ENCODE measurements around the gene ENPP7. TPM values are rescaled to one million over a fixed set of nuclear protein-coding genes. Genes with fewer than 3 reads are reported as not detected.

ENPP7 gene
- total RNA-seq, 4 donors from 2014 or later, result not detected

GRCh38 chr17:79786930-79787643, 56.3 kb downstream of the ENPP7 start:
- DNase-seq, result no peak
- Histone ChIP-seq H3K36me3 (no peaks in the 10 kb centered on the region), H3K4me1 (peaks cover 6 to 9% of the 10 kb centered on the region in 2 donors), H3K4me3 (replicated peaks in 1 of 3) (no peak overlapping the region), H3K9me3 (no peaks in the 10 kb centered on the region), H3K27ac (no peak overlapping the region), H3K27me3 (peaks cover 26% of the 10 kb centered on the region)
- TF ChIP-seq POLR2A (IDR thresholded peaks at IDR 0.05) (no peak), CTCF (IDR thresholded peaks at IDR 0.05) (no peak)
- intact Hi-C loops (cut with DNase I), result loop anchor here (5.0 kb wide), 1 partner anchor 205 kb away; no protein-coding TSS in a partner anchor
- 82 to 86% methylated on average over 12 of the region's 12 CpGs for WGBS, 2 donors

GRCh38 chr17:79788455-79788854, 57.7 kb downstream of the ENPP7 start:
- Histone ChIP-seq H3K36me3 (no peaks in the 10 kb centered on the region), H3K9me3 (no peaks in the 10 kb centered on the region), H3K4me1 (peaks cover 6 to 9% of the 10 kb centered on the region in 2 donors), H3K4me3 (replicated peaks in 1 of 3) (no peak overlapping the region), H3K27ac (no peak overlapping the region), H3K27me3 (peaks cover 37% of the 10 kb centered on the region)
- TF ChIP-seq CTCF (IDR thresholded peaks at IDR 0.05) (no peak), POLR2A (IDR thresholded peaks at IDR 0.05) (no peak)
- WGBS, 2 donors, result 78% methylated on average over 5 of the region's 5 CpGs
- DNase-seq, result no peak
- intact Hi-C loops (cut with DNase I), result loop anchor here (5.0 kb wide), 1 partner anchor 204 kb away; no protein-coding TSS in a partner anchor

GRCh38 chr17:79788989-79789942, 58.5 kb downstream of the ENPP7 start:
- Histone ChIP-seq H3K4me3 (replicated peaks in 1 of 3) (no peak overlapping the region), H3K9me3 (no peaks in the 10 kb centered on the region), H3K4me1 (peaks cover 6 to 9% of the 10 kb centered on the region in 2 donors), H3K27ac (no peak overlapping the region), H3K36me3 (no peaks in the 10 kb centered on the region), H3K27me3 (peaks cover 37% of the 10 kb centered on the region)
- intact Hi-C loops (cut with DNase I), result loop anchor here (5.0 kb wide), 1 partner anchor 203 kb away; no protein-coding TSS in a partner anchor
- DNase-seq, result no peak
- 46 to 53% methylated on average over 15 to 16 of the region's 52 CpGs for WGBS, 2 donors
- no peak for TF ChIP-seq POLR2A (IDR thresholded peaks at IDR 0.05)
- no peak for TF ChIP-seq CTCF (IDR thresholded peaks at IDR 0.05)

GRCh38 chr17:79789943-79790804, 59.4 kb downstream of the ENPP7 start:
- no peaks in the 10 kb centered on the region for H3K36me3 ChIP-seq
- TF ChIP-seq CTCF (IDR thresholded peaks at IDR 0.05), result peak; percentile 42 to 84 (median 74)
- TF ChIP-seq POLR2A (IDR thresholded peaks at IDR 0.05), result no peak
- intact Hi-C loops (cut with DNase I), result loop anchor here (5.0 kb wide), 1 partner anchor 202 kb away; no protein-coding TSS in a partner anchor
- peak; percentile 54 to 57 for DNase-seq
- H3K27me3 ChIP-seq, result peaks cover 37% of the 10 kb centered on the region
- no peak overlapping the region for H3K4me3 ChIP-seq (replicated peaks in 1 of 3)
- H3K27ac ChIP-seq, result no peak overlapping the region
- peaks cover 6 to 9% of the 10 kb centered on the region in 2 donors for H3K4me1 ChIP-seq
- H3K9me3 ChIP-seq, result no peaks in the 10 kb centered on the region
- 7 to 14% methylated on average over 3 to 14 of the region's 74 CpGs for WGBS, 2 donors
